Sigmoid colon (tissue), 4 donors: ENCODE results near the gene DIS3L2.

Experiments used
- EP300 ChIP-seq, 4 donors: sonication (generic); formaldehyde crosslinking; IDR thresholded peaks; one replicate each; pipeline ENCODE4 v1.6.1; 2017; ENCODE audit warnings: antibody characterized with exemption in 4 of 4
- POLR2A ChIP-seq, 2 donors: fragments of 450-650 bp; IDR thresholded peaks; one replicate each; pipeline ENCODE4 v1.6.1; 2016; ENCODE audit warnings: antibody characterized with exemption in 2 of 2, mild to moderate bottlenecking in 2 of 2, moderate library complexity in 2 of 2
- POLR2AphosphoS5 ChIP-seq, 4 donors: sonication (generic); formaldehyde crosslinking; IDR thresholded peaks; one replicate each; pipeline ENCODE4 v1.6.1; 2017; ENCODE audit warnings: antibody characterized with exemption in 4 of 4
- TF ChIP-seq, protein P1 (sequence below), 4 experiments: fragments of 450-650 bp in 3 of 4; fragments of 200-600 bp in 1 of 4; IDR thresholded peaks; one replicate each; pipeline ENCODE4 v1.5.1; 2016 to 2019; ENCODE audit warnings: antibody characterized with exemption in 4 of 4, mild to moderate bottlenecking in 3 of 4, moderate library complexity in 2 of 4

DNA sequence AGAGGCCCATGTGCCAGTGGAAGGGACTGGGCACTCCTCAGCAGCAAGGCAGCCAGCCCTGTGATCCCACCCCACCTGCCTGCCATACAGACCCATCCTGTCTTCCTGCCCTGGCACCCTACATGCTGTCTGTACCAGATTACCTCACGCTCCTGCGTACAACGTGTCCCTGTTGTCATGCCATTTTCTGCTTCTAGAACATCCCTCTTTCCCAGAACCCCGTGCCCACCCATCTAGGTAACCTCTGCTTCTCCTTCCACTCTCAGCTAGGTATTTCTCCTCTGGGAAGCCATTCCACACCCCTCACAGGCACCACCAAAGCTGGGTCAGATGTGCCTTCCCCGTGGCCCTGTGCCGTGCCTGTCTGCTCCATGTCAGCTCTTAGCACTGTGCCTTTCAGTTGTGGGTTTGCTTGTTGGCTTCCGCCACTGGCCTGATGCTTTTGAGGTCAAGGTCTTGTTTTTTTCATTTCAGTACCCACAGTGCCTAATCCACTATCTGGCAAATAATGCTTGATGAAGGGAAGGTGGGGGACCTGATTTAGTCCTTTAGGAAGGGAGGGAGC lies 345.3 kb downstream of the DIS3L2 start:
- TF ChIP-seq, protein P1, sequence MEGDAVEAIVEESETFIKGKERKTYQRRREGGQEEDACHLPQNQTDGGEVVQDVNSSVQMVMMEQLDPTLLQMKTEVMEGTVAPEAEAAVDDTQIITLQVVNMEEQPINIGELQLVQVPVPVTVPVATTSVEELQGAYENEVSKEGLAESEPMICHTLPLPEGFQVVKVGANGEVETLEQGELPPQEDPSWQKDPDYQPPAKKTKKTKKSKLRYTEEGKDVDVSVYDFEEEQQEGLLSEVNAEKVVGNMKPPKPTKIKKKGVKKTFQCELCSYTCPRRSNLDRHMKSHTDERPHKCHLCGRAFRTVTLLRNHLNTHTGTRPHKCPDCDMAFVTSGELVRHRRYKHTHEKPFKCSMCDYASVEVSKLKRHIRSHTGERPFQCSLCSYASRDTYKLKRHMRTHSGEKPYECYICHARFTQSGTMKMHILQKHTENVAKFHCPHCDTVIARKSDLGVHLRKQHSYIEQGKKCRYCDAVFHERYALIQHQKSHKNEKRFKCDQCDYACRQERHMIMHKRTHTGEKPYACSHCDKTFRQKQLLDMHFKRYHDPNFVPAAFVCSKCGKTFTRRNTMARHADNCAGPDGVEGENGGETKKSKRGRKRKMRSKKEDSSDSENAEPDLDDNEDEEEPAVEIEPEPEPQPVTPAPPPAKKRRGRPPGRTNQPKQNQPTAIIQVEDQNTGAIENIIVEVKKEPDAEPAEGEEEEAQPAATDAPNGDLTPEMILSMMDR (IDR thresholded peaks at IDR 0.05), result no peak
- TF ChIP-seq POLR2A (IDR thresholded peaks at IDR 0.05) (no peak), POLR2AphosphoS5 (IDR thresholded peaks at IDR 0.05) (no peak), EP300 (IDR thresholded peaks at IDR 0.05) (no peak)
